Measurements from ENCODE around the gene UBQLN4.
A peak's percentile ranks its signal among the peaks of the same experiment; 100 is the strongest.

DNA sequence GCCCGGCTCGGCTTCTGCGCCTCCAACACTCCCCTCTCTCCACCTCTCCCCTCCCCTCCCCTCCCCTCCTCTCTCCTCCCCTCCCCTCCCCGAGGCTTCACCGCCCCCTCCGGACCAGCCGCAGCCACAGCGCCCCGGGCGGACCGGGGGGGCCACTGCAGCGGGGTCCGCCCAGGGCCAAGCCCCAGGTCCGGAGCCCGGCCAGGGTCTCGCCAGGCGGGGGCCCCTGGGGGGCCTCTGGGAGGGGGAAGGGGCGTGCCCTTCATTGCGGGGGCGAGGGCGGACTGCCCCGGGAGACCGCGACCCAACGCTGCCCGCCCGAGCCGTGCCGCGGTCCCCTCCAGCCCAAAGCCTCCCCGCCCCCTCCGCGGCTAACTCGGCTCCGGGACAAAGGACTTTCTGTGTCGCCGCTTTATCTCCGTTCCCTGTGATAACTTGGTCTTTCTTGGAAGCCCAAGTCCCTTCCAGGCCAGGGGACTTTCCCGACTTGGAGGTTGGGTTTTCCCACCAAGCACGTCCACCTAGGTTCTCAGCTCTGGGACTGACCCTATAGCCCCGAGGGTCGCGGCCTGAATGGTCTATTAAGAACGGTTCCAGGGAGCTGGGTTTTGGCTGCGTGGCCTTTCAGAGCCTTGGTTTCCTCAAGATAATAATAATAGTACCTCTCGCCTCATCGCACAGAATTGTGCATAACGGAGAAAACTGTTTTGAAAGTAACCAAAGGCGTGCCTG is at the start of gene UBQLN4:
- TF ChIP-seq, protein P1, sequence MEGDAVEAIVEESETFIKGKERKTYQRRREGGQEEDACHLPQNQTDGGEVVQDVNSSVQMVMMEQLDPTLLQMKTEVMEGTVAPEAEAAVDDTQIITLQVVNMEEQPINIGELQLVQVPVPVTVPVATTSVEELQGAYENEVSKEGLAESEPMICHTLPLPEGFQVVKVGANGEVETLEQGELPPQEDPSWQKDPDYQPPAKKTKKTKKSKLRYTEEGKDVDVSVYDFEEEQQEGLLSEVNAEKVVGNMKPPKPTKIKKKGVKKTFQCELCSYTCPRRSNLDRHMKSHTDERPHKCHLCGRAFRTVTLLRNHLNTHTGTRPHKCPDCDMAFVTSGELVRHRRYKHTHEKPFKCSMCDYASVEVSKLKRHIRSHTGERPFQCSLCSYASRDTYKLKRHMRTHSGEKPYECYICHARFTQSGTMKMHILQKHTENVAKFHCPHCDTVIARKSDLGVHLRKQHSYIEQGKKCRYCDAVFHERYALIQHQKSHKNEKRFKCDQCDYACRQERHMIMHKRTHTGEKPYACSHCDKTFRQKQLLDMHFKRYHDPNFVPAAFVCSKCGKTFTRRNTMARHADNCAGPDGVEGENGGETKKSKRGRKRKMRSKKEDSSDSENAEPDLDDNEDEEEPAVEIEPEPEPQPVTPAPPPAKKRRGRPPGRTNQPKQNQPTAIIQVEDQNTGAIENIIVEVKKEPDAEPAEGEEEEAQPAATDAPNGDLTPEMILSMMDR (IDR thresholded peaks at IDR 0.05): peak; percentile 57
- TF ChIP-seq EZH2 (IDR thresholded peaks at IDR 0.05) (no peak), EZH2phosphoT487 (IDR thresholded peaks at IDR 0.05) (no peak)
